Heart left ventricle (tissue), 16 donors: ENCODE results near the gene UTP18. TPM values are rescaled to one million over a fixed set of nuclear protein-coding genes. Genes with fewer than 3 reads are reported as not detected.

Experiments used
- ATAC-seq, 4 donors: fragments of 200-7000 bp; cut with Tn5 transposase; one replicate each; pipeline ENCODE4 v1.9.1; 2020 to 2022; ENCODE audit warnings: moderate library complexity in 4 of 4, mild to moderate bottlenecking in 3 of 4, moderate number of reproducible peaks in 1 of 4
- DNase-seq, 5 donors: peaks; one replicate each; pipeline ENCODE4 v3.0.0-alpha.2; 2020
- H3K27ac ChIP-seq, 12 donors: fragments of 200-600 bp; sonication (generic) in 4 of 12; one replicate each; pipeline versions ENCODE4 v1.5.0 to v1.8.0; 2016 to 2022; ENCODE audit warnings: mild to moderate bottlenecking in 2 of 12
- H3K27me3 ChIP-seq, 9 donors: fragments of 200-600 bp; sonication (generic) in 2 of 9; one replicate each; pipeline versions ENCODE4 v1.5.1 to v1.8.0; 2016 to 2022; ENCODE audit warnings: mild to moderate bottlenecking in 3 of 9
- H3K36me3 ChIP-seq, 9 donors: fragments of 200-600 bp; sonication (generic) in 2 of 9; one replicate each; pipeline versions ENCODE4 v1.5.0 to v1.8.0; 2018 to 2022; ENCODE audit warnings: mild to moderate bottlenecking in 2 of 9
- H3K4me1 ChIP-seq, 12 donors: fragments of 200-600 bp; sonication (generic) in 4 of 12; one replicate each; pipeline versions ENCODE4 v1.5.0 to v1.8.0; 2016 to 2022; ENCODE audit warnings: mild to moderate bottlenecking in 3 of 12
- H3K4me3 ChIP-seq, 12 donors: fragments of 200-600 bp; sonication (generic) in 4 of 12; one replicate each; pipeline versions ENCODE4 v1.5.0 to v1.8.0; 2017 to 2022; ENCODE audit warnings: mild to moderate bottlenecking in 9 of 12, moderate library complexity in 4 of 12
- H3K9me3 ChIP-seq, 12 donors: fragments of 200-600 bp; sonication (generic) in 4 of 12; one replicate each; pipeline versions ENCODE4 v1.5.0 to v1.8.0; 2016 to 2022; ENCODE audit warnings: mild to moderate bottlenecking in 1 of 12
- CTCF ChIP-seq, 12 donors: fragments of 200-600 bp; sonication (generic) in 4 of 12; IDR thresholded peaks; one replicate each; pipeline versions ENCODE4 v1.5.0 to v1.8.0; 2018 to 2022; ENCODE audit warnings: antibody characterized with exemption in 12 of 12, mild to moderate bottlenecking in 5 of 12
- POLR2A ChIP-seq, 2 donors: fragments of 450-650 bp; IDR thresholded peaks; one replicate each; pipeline ENCODE4 v1.6.1; 2017; ENCODE audit warnings: antibody characterized with exemption in 2 of 2, mild to moderate bottlenecking in 2 of 2, moderate library complexity in 2 of 2
- WGBS, 4 donors: extraction: QIAGEN DNeasy Blood & Tissue Kit in 2 of 4; methylation state at CpG; one replicate each; pipeline versions ENCODE4 v1.1.5 to v1.1.7; 2013 to 2018; 5-methylcytosine and 5-hydroxymethylcytosine counted together
- intact Hi-C, 10 donors: fragments of 100-400 bp; cut with DNase I; formaldehyde crosslinking; loops; one replicate each; pipeline versions ENCODE4 v1.11.1 to v1.14.2; 2022
- polyA plus RNA-seq, 2 donors: library from polyadenylated mRNA; stranded (reverse); fragments of 200-250 nt; gene quantifications; one replicate each; pipeline ENCODE4 v1.2.3, GENCODE V29; 2013
- total RNA-seq, 9 donors: library from RNA; depleted of rRNA in 2 of 9; stranded (reverse); fragments of >200 nt in 2 of 9; fragmentation: NEBNext Ultra II Directional in 3 of 9; extraction: Animal tissue kit (Norgen Biotek cat#: 25700) in 3 of 9; gene quantifications; one replicate each; pipeline versions ENCODE4 v1.1.0 to v1.2.4, GENCODE V29; 2016 to 2023
- donor health status: ischemic (EF 13 %, LVEDD 7.1; RV severe dilation, severe dysfunction).
- donor health status: healthy with polysubstance abuse.
- donor health status: DM: no; HTN: yes; CAD: no.
- donor health status: DM: no; HTN: no; CAD: no.
- donor health status: ischemic (EF 25% LVEDD 6.9; RV normal size, moderate dysfunction).
- donor health status: ischemic (EF 25% LVEDD 5.7; RV mildly dilated, moderate dysfunction).
- donor health status: healthy.
- donor health status: DM: yes; HTN: yes; CAD: no.
- donor health status: ischemic (EF 35%, LVEDD 5.7; RV mildly dilated, moderate dysfunction).
- donor health status: nonischemic (EF 11% LVEDD 7.7; RV severe dilation, severe dysfunction).
- donor health status: DM: yes; HTN: yes; CAD: no.
- donor health status: PGD.
- donor health status: ischemic (EF 29% LVEDD 5.4; RV normal size, mild dysfunction).
- donor health status: nonischemic (EF 23%, LVEDD 6.1; RV moderate dilation, normal function).

UTP18 gene
- total and polyA plus RNA-seq, 11 donors, result 5.3 to 16.7 (median 8.1) TPM

GRCh38 chr17:51344532-51344931, 84.2 kb downstream of the UTP18 start:
- no peak for DNase-seq
- intact Hi-C loops, result no loop called here
- ATAC-seq, result no peak
- peaks cover 0 to 21% (median 0%) of the 10 kb centered on the region in 9 donors for H3K27me3 ChIP-seq
- no peaks in the 10 kb centered on the region for H3K9me3 ChIP-seq
- no peak overlapping the region for H3K27ac ChIP-seq
- H3K4me1 ChIP-seq, result no peaks in the 10 kb centered on the region
- TF ChIP-seq POLR2A (IDR thresholded peaks at IDR 0.05) (no peak), CTCF (IDR thresholded peaks at IDR 0.05) (no peak)
- no peaks in the 10 kb centered on the region for H3K36me3 ChIP-seq
- 75 to 85% (median 77%) methylated on average over 9 of the region's 9 CpGs for WGBS, 4 donors
- H3K4me3 ChIP-seq, result no peak overlapping the region

GRCh38 chr17:51346218-51346982, 86.1 kb downstream of the UTP18 start:
- H3K27ac ChIP-seq, result no peak overlapping the region
- ATAC-seq (no peak), DNase-seq (no peak)
- H3K4me1 ChIP-seq, result no peaks in the 10 kb centered on the region
- no peaks in the 10 kb centered on the region for H3K9me3 ChIP-seq
- no peaks in the 10 kb centered on the region for H3K36me3 ChIP-seq
- no peak for TF ChIP-seq POLR2A (IDR thresholded peaks at IDR 0.05)
- no peak for TF ChIP-seq CTCF (IDR thresholded peaks at IDR 0.05)
- peaks cover 0 to 19% (median 0%) of the 10 kb centered on the region in 9 donors for H3K27me3 ChIP-seq
- no peak overlapping the region for H3K4me3 ChIP-seq
- WGBS, 4 donors, result 67 to 72% (median 68%) methylated on average over 9 of the region's 9 CpGs
- intact Hi-C loops, result no loop called here

Other genes starting within 250 kb of the UTP18 start
- gene SPAG9, start 139.7 kb upstream of the UTP18 start, total RNA-seq, result 10 to 100 TPM; 35.8 to 65.4 (median 57.4) TPM
- 10 to 100 TPM; 15.9 to 38.9 TPM for gene SPAG9, start 139.7 kb upstream of the UTP18 start, polyA plus RNA-seq
- 10 to 100 TPM in 8 of 9 donors, 1 to 10 TPM in 1; 9.2 to 42.9 (median 23.4) TPM for gene NME1, start 107.0 kb upstream of the UTP18 start, total RNA-seq
- gene NME1, start 107.0 kb upstream of the UTP18 start, polyA plus RNA-seq, result 100 to 1,000 TPM in 1 of 2 donors, 10 to 100 TPM in 1; 40.8 to 157 TPM
- gene NME2, start 94.1 kb upstream of the UTP18 start, total RNA-seq, result 100 to 1,000 TPM; 171 to 386 (median 245) TPM
- gene NME2, start 94.1 kb upstream of the UTP18 start, polyA plus RNA-seq, result 100 to 1,000 TPM; 414 to 813 TPM
- gene MBTD1, start 497 bp upstream of the UTP18 start, total RNA-seq, result 1 to 10 TPM; 3.4 to 9.8 (median 6.9) TPM
- gene MBTD1, start 497 bp upstream of the UTP18 start, polyA plus RNA-seq, result 1 to 10 TPM; 3.4 to 4.9 TPM